ENCODE data around the gene HOXA1. TPM values are rescaled to one million over a fixed set of nuclear protein-coding genes. Genes with fewer than 3 reads are reported as not detected.

The HOXA1 gene
- total and polyA plus RNA-seq, 2 of the 8 experiments (the other 6 are each of a cell fraction or from before 2014, with no cell fraction given) = not detected

DNA sequence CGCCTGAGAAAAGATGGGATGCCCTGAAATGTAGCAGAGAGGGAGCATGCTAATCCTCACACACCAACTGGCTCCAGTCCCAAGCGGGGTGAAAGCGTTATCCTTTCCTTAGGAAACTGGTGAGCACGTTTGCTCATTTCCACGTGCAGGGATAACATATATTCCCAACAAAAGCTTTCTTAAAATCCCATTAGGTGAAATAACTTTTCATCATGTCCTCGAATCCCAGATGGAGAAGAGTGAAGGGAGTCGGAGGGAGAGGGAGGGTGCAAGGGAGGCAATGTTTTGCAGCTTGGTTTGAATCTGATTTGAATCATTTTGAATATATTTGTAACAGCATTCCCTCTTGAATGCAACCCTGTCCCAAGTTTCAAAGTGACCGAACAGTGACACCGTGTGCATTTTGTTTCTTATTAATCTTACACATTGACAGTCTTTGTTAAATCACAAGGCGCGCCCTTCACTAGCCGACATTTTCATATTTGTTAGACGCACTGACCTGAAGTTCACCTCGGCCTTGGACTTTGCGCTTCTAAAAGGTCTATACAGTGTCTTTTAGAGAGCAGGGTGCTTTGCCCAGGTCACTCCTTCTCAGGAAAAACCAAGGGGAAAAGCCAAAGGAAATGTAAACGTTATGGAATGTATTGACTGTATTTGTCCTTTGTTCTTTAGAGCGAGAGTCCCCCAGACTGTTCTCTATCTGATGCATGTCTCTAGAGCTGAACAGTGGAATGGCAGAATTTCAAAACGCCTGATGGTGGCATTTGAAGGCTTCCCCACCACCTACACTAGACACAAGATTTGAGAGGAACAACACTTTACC lies 37.8 kb upstream of the HOXA1 start:
- Histone ChIP-seq H3K4me2 (ENCODE audit: insufficient read depth in 1 of 2, low read depth in 2 of 2, low read length in 2 of 2) (no peak overlapping the region), H3K23me2 (ENCODE audit: low read depth, low read length) (peaks cover 4% of the 10 kb centered on the region; the same call in 1 of the 2 replicates), H3K27ac (ENCODE audit: low read depth, low read length) (no peak overlapping the region), H3K9ac (replicated peaks in 1 of 4; ENCODE audit: extremely low read depth in 1 of 4, low read depth in 3 of 4, low read length in 3 of 4) (no peak overlapping the region), H3K14ac (ENCODE audit: insufficient read length) (no peak overlapping the region), H2BK20ac (ENCODE audit: low read length) (no peak overlapping the region), H3K4ac (replicated peaks; ENCODE audit: insufficient read length, low read depth, low read length) (no peak overlapping the region), H3K36me3 (ENCODE audit: control insufficient read depth in 2 of 4, insufficient read depth in 4 of 4, low read length in 3 of 4) (peaks cover 0 to 16% (median 0%) of the 10 kb centered on the region in 4 experiments; a peak in 2 of 8 replicates), H2AFZ (ENCODE audit: low read length) (no peak overlapping the region), H3K79me1 (ENCODE audit: low read depth, low read length) (no peaks in the 10 kb centered on the region), H3K4me3 (ENCODE audit: extremely low read depth in 1 of 4, insufficient read depth in 2 of 4, low read depth in 3 of 4, low read length in 4 of 4) (no peak overlapping the region), H4K8ac (ENCODE audit: extremely low read depth, insufficient read depth, low read length) (no peak overlapping the region), H3K27me3 (replicated peaks in 1 of 4; ENCODE audit: control insufficient read depth in 3 of 4, extremely low read depth in 1 of 4, insufficient read depth in 3 of 4, low read length in 3 of 4) (peaks cover 96 to 100% (median 100%) of the 10 kb centered on the region in 4 experiments), H4K5ac (ENCODE audit: insufficient read length, low read depth, low read length) (no peak overlapping the region), H2BK5ac (ENCODE audit: low read depth, low read length) (no peak overlapping the region), H3K56ac (replicated peaks; ENCODE audit: insufficient read length, low read depth, low read length) (no peak overlapping the region), H2BK15ac (ENCODE audit: low read length) (no peak overlapping the region), H4K91ac (replicated peaks; ENCODE audit: insufficient read length, low read length) (no peak overlapping the region), H3K18ac (ENCODE audit: extremely low read depth, low read length) (no peak overlapping the region), H2BK120ac (replicated peaks; ENCODE audit: low read depth, low read length) (no peak overlapping the region), H3K4me1 (replicated peaks in 1 of 4; ENCODE audit: control insufficient read depth in 3 of 4, insufficient read depth in 4 of 4, low read length in 3 of 4) (peaks cover 0 to 4% (median 2%) of the 10 kb centered on the region in 4 experiments; a peak in 4 of 7 replicates), H2AK5ac (ENCODE audit: low read depth, low read length) (no peak overlapping the region), H3K79me2 (ENCODE audit: control insufficient read depth in 1 of 2, insufficient read depth in 2 of 2, low read length in 2 of 2) (no peaks in the 10 kb centered on the region), H3K23ac (ENCODE audit: insufficient read length) (no peak overlapping the region), H3K9me3 (ENCODE audit: insufficient read depth in 2 of 2, low read depth in 1 of 2, low read length in 1 of 2) (peaks cover 0 to 4% of the 10 kb centered on the region in 2 experiments; a peak in 1 of 4 replicates), H4K20me1 (replicated peaks in 1 of 2; ENCODE audit: control insufficient read depth in 1 of 2, insufficient read depth in 2 of 2, low read length in 2 of 2) (peaks cover 14 to 24% of the 10 kb centered on the region in 2 experiments), H2BK12ac (ENCODE audit: low read depth, low read length) (no peak overlapping the region)
- ChIA-PET CTCF (ENCODE audit: partially characterized antibody) (interaction anchor here (1.5 to 2.7 kb wide), 4 partner anchors 8 to 446 kb away, joined by 4 to 10 read pairs (median 8); partner anchors contain the start of gene HOXA5), POLR2A (ENCODE audit: partially characterized antibody) (no interaction called here)
- FAIRE-seq (no peak), DNase-seq (ENCODE audit: low read depth in 1 of 2, low spot score in 2 of 2) (peak in 1 of 2 experiments; percentile 38)
- WGBS, 2 experiments (ENCODE audit: extremely low coverage in 1 of 2, insufficient coverage in 1 of 2, insufficient read length in 1 of 2, insufficient replicate concordance in 2 of 2, low coverage in 1 of 2, low lambda C conversion rate in 2 of 2, missing lambda C conversion rate in 1 of 2) = 28% methylated on average over 18 of the region's 18 CpGs; no CpG with 5 or more reads in 1 of the 2 experiments
- TF ChIP-seq KDM5A (IDR thresholded peaks at IDR 0.05; ENCODE audit: low read length) (no peak), KDM4A (IDR thresholded peaks at IDR 0.05; ENCODE audit: low read depth, low read length, severe bottlenecking) (no peak), TCF12 (IDR thresholded peaks at IDR 0.05; ENCODE audit: low read depth, low read length) (no peak), SUZ12 (IDR thresholded peaks at IDR 0.05; ENCODE audit: low read length) (peak; percentile 91), GABPA (IDR thresholded peaks at IDR 0.05; ENCODE audit: borderline replicate concordance, insufficient read depth, low read length) (no peak), RNF2 (IDR thresholded peaks at IDR 0.05; ENCODE audit: borderline replicate concordance, low read depth, low read length, missing control alignments, poor library complexity, severe bottlenecking) (peak; percentile 86)
